Measurements from ENCODE around the gene RHBDF1. TPM values are rescaled to one million over a fixed set of nuclear protein-coding genes. Genes with fewer than 3 reads are reported as not detected.

RHBDF1 gene
- total and polyA plus RNA-seq, 4 donors = 1.8 to 6.2 (median 3.5) TPM

DNA sequence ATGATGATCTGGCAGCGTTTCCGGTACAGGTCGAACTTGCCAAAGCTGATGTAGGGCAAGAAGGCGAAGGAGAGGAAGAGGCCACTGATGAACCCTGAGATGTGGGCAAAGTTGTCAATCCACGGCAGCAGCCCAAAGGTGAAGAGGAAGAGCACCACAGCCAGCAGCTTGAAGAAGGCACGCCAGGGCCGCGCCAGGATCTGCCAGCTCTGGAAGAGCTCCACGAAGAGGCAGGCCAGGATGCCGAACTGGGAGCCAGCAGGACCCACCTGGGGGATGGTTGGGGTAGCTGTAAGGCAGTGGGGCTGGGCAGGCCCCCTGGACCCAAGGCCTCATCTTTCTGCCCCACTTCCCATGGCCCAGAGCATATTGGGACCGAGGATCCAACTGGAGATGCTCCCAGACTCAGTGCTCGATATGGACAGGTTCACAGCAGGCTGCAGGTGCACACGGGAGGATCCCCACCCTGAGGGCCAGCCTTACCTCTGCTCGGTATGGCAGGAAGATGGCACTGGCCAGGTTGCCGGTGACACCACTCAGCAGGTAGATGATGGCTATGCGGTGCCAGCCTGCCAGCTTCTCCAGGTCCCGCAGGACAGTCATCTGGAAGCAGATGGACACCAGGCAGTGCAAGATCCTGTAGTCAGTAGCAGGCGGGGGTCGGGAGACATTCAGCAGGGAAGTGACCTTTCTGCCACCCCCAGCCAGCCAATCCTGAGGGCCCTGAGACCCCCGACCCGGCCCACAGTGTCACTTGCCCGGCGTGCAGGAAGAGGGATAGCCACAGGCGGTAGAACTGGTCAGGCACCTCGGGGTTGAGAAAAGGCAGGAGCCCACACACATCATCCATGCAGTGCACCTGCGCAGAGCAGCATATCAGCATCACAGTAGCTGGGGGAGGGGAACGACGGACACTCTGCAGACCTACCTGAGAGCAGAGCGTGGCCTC lies 13.7 kb downstream of the RHBDF1 start:
- Histone ChIP-seq H3K9me3 (ENCODE audit: control insufficient read depth in 4 of 4, low read length in 3 of 4) (no peaks in the 10 kb centered on the region), H3K27ac (ENCODE audit: low read depth in 1 of 2, low read length in 2 of 2) (no peak overlapping the region), H3K27me3 (ENCODE audit: control insufficient read depth in 4 of 4, insufficient read depth in 4 of 4, low read length in 3 of 4) (no peaks in the 10 kb centered on the region), H3K36me3 (ENCODE audit: control insufficient read depth in 4 of 4, insufficient read depth in 3 of 4, low read depth in 1 of 4, low read length in 3 of 4) (peaks cover 4 to 36% (median 9%) of the 10 kb centered on the region in 4 donors), H3K4me1 (ENCODE audit: control insufficient read depth in 4 of 4, insufficient read depth in 4 of 4, low read length in 3 of 4) (peaks cover 0 to 8% (median 4%) of the 10 kb centered on the region in 4 donors), H3K4me3 (ENCODE audit: low read depth in 1 of 3, low read length in 3 of 3) (no peak overlapping the region), H3K9ac (ENCODE audit: low read depth in 1 of 2, low read length in 2 of 2) (no peak overlapping the region)
- TF ChIP-seq, protein P1, sequence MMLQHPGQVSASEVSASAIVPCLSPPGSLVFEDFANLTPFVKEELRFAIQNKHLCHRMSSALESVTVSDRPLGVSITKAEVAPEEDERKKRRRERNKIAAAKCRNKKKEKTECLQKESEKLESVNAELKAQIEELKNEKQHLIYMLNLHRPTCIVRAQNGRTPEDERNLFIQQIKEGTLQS (IDR thresholded peaks at IDR 0.05) = no peak
- TF ChIP-seq, protein P2, sequence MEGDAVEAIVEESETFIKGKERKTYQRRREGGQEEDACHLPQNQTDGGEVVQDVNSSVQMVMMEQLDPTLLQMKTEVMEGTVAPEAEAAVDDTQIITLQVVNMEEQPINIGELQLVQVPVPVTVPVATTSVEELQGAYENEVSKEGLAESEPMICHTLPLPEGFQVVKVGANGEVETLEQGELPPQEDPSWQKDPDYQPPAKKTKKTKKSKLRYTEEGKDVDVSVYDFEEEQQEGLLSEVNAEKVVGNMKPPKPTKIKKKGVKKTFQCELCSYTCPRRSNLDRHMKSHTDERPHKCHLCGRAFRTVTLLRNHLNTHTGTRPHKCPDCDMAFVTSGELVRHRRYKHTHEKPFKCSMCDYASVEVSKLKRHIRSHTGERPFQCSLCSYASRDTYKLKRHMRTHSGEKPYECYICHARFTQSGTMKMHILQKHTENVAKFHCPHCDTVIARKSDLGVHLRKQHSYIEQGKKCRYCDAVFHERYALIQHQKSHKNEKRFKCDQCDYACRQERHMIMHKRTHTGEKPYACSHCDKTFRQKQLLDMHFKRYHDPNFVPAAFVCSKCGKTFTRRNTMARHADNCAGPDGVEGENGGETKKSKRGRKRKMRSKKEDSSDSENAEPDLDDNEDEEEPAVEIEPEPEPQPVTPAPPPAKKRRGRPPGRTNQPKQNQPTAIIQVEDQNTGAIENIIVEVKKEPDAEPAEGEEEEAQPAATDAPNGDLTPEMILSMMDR (IDR thresholded peaks at IDR 0.05; ENCODE audit: low read depth, low read length, missing input control) = no peak
- TF ChIP-seq JUND (IDR thresholded peaks at IDR 0.05) = no peak
- TF ChIP-seq FOXA1 (IDR thresholded peaks at IDR 0.05) = no peak
- TF ChIP-seq GABPA (IDR thresholded peaks at IDR 0.05 in 1 of 2, conservative IDR thresholded peaks at IDR 0.05 in 1 of 2) = no peak
- TF ChIP-seq FOXA2 (IDR thresholded peaks at IDR 0.05) = no peak
- no peak for TF ChIP-seq YY1 (IDR thresholded peaks at IDR 0.05)
- TF ChIP-seq NR2F2 (IDR thresholded peaks at IDR 0.05) = no peak
- no peak for TF ChIP-seq SP1 (IDR thresholded peaks at IDR 0.05)
- TF ChIP-seq, protein P3, sequence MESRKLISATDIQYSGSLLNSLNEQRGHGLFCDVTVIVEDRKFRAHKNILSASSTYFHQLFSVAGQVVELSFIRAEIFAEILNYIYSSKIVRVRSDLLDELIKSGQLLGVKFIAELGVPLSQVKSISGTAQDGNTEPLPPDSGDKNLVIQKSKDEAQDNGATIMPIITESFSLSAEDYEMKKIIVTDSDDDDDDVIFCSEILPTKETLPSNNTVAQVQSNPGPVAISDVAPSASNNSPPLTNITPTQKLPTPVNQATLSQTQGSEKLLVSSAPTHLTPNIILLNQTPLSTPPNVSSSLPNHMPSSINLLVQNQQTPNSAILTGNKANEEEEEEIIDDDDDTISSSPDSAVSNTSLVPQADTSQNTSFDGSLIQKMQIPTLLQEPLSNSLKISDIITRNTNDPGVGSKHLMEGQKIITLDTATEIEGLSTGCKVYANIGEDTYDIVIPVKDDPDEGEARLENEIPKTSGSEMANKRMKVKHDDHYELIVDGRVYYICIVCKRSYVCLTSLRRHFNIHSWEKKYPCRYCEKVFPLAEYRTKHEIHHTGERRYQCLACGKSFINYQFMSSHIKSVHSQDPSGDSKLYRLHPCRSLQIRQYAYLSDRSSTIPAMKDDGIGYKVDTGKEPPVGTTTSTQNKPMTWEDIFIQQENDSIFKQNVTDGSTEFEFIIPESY (IDR thresholded peaks at IDR 0.05) = no peak
- TF ChIP-seq, protein P4, sequence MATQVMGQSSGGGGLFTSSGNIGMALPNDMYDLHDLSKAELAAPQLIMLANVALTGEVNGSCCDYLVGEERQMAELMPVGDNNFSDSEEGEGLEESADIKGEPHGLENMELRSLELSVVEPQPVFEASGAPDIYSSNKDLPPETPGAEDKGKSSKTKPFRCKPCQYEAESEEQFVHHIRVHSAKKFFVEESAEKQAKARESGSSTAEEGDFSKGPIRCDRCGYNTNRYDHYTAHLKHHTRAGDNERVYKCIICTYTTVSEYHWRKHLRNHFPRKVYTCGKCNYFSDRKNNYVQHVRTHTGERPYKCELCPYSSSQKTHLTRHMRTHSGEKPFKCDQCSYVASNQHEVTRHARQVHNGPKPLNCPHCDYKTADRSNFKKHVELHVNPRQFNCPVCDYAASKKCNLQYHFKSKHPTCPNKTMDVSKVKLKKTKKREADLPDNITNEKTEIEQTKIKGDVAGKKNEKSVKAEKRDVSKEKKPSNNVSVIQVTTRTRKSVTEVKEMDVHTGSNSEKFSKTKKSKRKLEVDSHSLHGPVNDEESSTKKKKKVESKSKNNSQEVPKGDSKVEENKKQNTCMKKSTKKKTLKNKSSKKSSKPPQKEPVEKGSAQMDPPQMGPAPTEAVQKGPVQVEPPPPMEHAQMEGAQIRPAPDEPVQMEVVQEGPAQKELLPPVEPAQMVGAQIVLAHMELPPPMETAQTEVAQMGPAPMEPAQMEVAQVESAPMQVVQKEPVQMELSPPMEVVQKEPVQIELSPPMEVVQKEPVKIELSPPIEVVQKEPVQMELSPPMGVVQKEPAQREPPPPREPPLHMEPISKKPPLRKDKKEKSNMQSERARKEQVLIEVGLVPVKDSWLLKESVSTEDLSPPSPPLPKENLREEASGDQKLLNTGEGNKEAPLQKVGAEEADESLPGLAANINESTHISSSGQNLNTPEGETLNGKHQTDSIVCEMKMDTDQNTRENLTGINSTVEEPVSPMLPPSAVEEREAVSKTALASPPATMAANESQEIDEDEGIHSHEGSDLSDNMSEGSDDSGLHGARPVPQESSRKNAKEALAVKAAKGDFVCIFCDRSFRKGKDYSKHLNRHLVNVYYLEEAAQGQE (IDR thresholded peaks at IDR 0.05) = no peak
- TF ChIP-seq RAD21 (IDR thresholded peaks at IDR 0.05) = no peak
- TF ChIP-seq RXRA (IDR thresholded peaks at IDR 0.05) = no peak
- TF ChIP-seq, protein P5, sequence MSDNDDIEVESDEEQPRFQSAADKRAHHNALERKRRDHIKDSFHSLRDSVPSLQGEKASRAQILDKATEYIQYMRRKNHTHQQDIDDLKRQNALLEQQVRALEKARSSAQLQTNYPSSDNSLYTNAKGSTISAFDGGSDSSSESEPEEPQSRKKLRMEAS (IDR thresholded peaks at IDR 0.05) = no peak
- TF ChIP-seq HNF4G (IDR thresholded peaks at IDR 0.05) = no peak
- no peak for TF ChIP-seq HNF4A (conservative IDR thresholded peaks at IDR 0.05)
- TF ChIP-seq EGR1 (IDR thresholded peaks at IDR 0.05; ENCODE audit: low read depth in 2 of 2) = no peak
- no peak for TF ChIP-seq TAF1 (conservative IDR thresholded peaks at IDR 0.05)
- no peak for DNase-seq (ENCODE audit: low spot score)
- WGBS = 92% methylated on average over 29 of the region's 29 CpGs
